Amniotic stem cell (primary cell): ENCODE data around the gene SLC19A1.

Experiments used
- DNase-seq: peaks from one replicate; lab custom pipeline; 2025; lab: John Stamatoyannopoulos, UW

The SLC19A1 gene

GRCh38 chr21:45493401-45494001, 48.7 kb downstream of the SLC19A1 start:
- no peak for DNase-seq

- DNase-seq = no peak
Measured at GRCh38 chr21:45492765-45493164, 49.5 kb downstream of the SLC19A1 start.

- DNase-seq = no peak
Measured at GRCh38 chr21:45491623-45492022, 50.6 kb downstream of the SLC19A1 start.

- no peak for DNase-seq
Measured at GRCh38 chr21:45491056-45491455, 51.2 kb downstream of the SLC19A1 start.

- no peak for DNase-seq
Measured at GRCh38 chr21:45490049-45490731, 52.0 kb downstream of the SLC19A1 start.

GRCh38 chr21:45489722-45489982, 52.6 kb downstream of the SLC19A1 start:
- no peak for DNase-seq

GRCh38 chr21:45488931-45489721, 53.1 kb downstream of the SLC19A1 start:
- DNase-seq = no peak

GRCh38 chr21:45487891-45488600, 54.2 kb downstream of the SLC19A1 start:
- DNase-seq = no peak

GRCh38 chr21:45487161-45487806, 55.0 kb downstream of the SLC19A1 start:
- no peak for DNase-seq

- DNase-seq = no peak
Measured at GRCh38 chr21:45486443-45487160, 55.6 kb downstream of the SLC19A1 start.

GRCh38 chr21:45485686-45486442, 56.4 kb downstream of the SLC19A1 start:
- DNase-seq = no peak

- DNase-seq = no peak
Measured at GRCh38 chr21:45484318-45484717, 57.9 kb downstream of the SLC19A1 start.

- no peak for DNase-seq
Measured at GRCh38 chr21:45482899-45483821, 59.1 kb downstream of the SLC19A1 start.

- DNase-seq = no peak
Measured at GRCh38 chr21:45481977-45482898, 60.0 kb downstream of the SLC19A1 start.

GRCh38 chr21:45481566-45481965, 60.7 kb downstream of the SLC19A1 start:
- no peak for DNase-seq

- DNase-seq = no peak
Measured at GRCh38 chr21:45480701-45481500, 61.3 kb downstream of the SLC19A1 start.
